ENCODE data around the gene HMCN1. TPM values are rescaled to one million over a fixed set of nuclear protein-coding genes. Genes with fewer than 3 reads are reported as not detected.

HMCN1 gene
- total RNA-seq, 1 experiment from 2014 or later: 0.23 TPM

DNA sequence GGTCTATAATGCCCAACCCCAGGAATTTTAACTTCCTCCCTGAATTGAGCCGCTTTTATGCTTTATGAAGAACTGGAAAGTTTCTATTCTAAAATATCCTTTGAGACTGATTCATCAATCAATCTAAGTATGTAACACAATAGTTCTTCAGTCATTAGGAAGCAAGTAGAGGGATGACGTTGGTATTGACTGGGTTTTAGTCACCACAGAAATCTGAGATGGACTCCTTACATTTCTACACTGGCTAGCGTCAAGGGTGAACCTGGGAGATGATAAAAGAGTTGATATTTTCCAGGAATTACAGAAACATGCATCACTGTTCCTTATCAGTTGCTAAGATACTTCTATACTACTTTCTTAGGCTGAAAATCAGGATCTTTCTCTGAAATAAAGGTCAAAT lies 308.0 kb downstream of the HMCN1 start:
- Histone ChIP-seq H3K27ac (ENCODE audit: low read length) (no peak overlapping the region), H3K36me3 (ENCODE audit: control insufficient read depth, insufficient read depth, low read length) (no peaks in the 10 kb centered on the region), H3K4me1 (ENCODE audit: control insufficient read depth, insufficient read depth, low read length) (no peaks in the 10 kb centered on the region), H3K9me3 (ENCODE audit: control insufficient read depth, insufficient read depth, low read depth, low read length) (no peaks in the 10 kb centered on the region), H3K4me3 (ENCODE audit: low read depth in 2 of 2, low read length in 2 of 2) (no peak overlapping the region), H3K27me3 (ENCODE audit: control insufficient read depth, insufficient read depth, low read length) (no peaks in the 10 kb centered on the region)
- ChIA-PET POLR2A (no interaction called here), CTCF (no interaction called here)
- in situ Hi-C loops (cut with HindIII; ENCODE audit: low pct_unique_long_range_greater_than_20kb, low sequenced_read_pairs) (no loop called here), intact Hi-C loops (cut with micrococcal nuclease; ENCODE audit: unreplicated experiment) (no loop called here)
- TF ChIP-seq, protein P1, sequence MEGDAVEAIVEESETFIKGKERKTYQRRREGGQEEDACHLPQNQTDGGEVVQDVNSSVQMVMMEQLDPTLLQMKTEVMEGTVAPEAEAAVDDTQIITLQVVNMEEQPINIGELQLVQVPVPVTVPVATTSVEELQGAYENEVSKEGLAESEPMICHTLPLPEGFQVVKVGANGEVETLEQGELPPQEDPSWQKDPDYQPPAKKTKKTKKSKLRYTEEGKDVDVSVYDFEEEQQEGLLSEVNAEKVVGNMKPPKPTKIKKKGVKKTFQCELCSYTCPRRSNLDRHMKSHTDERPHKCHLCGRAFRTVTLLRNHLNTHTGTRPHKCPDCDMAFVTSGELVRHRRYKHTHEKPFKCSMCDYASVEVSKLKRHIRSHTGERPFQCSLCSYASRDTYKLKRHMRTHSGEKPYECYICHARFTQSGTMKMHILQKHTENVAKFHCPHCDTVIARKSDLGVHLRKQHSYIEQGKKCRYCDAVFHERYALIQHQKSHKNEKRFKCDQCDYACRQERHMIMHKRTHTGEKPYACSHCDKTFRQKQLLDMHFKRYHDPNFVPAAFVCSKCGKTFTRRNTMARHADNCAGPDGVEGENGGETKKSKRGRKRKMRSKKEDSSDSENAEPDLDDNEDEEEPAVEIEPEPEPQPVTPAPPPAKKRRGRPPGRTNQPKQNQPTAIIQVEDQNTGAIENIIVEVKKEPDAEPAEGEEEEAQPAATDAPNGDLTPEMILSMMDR (IDR thresholded peaks at IDR 0.05): no peak
- TF ChIP-seq SIN3A (IDR thresholded peaks at IDR 0.05; ENCODE audit: borderline replicate concordance, insufficient read depth, low read depth, low read length): no peak
- TF ChIP-seq POLR2AphosphoS5 (IDR thresholded peaks at IDR 0.05; ENCODE audit: low read depth, low read length): no peak
- TF ChIP-seq TCF7L2 (IDR thresholded peaks at IDR 0.05; ENCODE audit: low read depth, low read length): no peak
- TF ChIP-seq REST (IDR thresholded peaks at IDR 0.05; ENCODE audit: insufficient read depth in 1 of 2, low read depth in 2 of 2, low read length in 1 of 2): no peak
- DNase-seq (ENCODE audit: low read depth, low spot score) (no peak), ATAC-seq (no peak)
- BruUV-seq (replicated peaks): no TSS peak

DNA sequence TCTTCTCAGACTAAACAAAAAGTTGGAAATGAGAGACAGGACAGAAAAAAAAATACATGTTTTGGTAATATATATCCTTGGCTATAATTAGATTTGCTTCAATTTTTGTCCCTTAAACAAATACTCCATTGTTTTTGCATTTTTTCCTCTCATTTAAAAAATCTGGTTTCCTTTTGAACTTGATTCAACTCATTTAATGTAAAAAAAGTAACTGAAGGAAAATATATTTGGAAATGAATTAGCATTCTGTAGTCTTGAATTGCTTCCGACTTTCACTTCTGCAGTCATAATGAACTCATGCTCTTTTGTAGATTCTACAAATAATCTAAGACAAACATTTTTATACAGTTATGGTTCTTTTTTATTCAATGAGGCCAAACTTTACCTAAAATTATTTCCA lies 309.1 kb downstream of the HMCN1 start:
- no TSS peak for BruUV-seq (replicated peaks)
- Histone ChIP-seq H3K27me3 (ENCODE audit: control insufficient read depth, insufficient read depth, low read length) (no peaks in the 10 kb centered on the region), H3K9me3 (ENCODE audit: control insufficient read depth, insufficient read depth, low read depth, low read length) (no peaks in the 10 kb centered on the region), H3K27ac (ENCODE audit: low read length) (no peak overlapping the region), H3K4me1 (ENCODE audit: control insufficient read depth, insufficient read depth, low read length) (no peaks in the 10 kb centered on the region), H3K36me3 (ENCODE audit: control insufficient read depth, insufficient read depth, low read length) (no peaks in the 10 kb centered on the region; the same call in 1 of the 2 replicates), H3K4me3 (ENCODE audit: low read depth in 2 of 2, low read length in 2 of 2) (no peak overlapping the region)
- DNase-seq (ENCODE audit: low read depth, low spot score) (no peak), ATAC-seq (no peak)
- TF ChIP-seq SIN3A (IDR thresholded peaks at IDR 0.05; ENCODE audit: borderline replicate concordance, insufficient read depth, low read depth, low read length): no peak
- TF ChIP-seq REST (IDR thresholded peaks at IDR 0.05; ENCODE audit: insufficient read depth in 1 of 2, low read depth in 2 of 2, low read length in 1 of 2): no peak
- TF ChIP-seq POLR2AphosphoS5 (IDR thresholded peaks at IDR 0.05; ENCODE audit: low read depth, low read length): no peak
- TF ChIP-seq TCF7L2 (IDR thresholded peaks at IDR 0.05; ENCODE audit: low read depth, low read length): no peak
- TF ChIP-seq, protein P1 (IDR thresholded peaks at IDR 0.05): no peak
- intact Hi-C loops (cut with micrococcal nuclease; ENCODE audit: unreplicated experiment): no loop called here
- in situ Hi-C loops (cut with HindIII; ENCODE audit: low pct_unique_long_range_greater_than_20kb, low sequenced_read_pairs): no loop called here
- POLR2A ChIA-PET: no interaction called here
- CTCF ChIA-PET: no interaction called here

Data from Panc1 (cell line).